Measurements from ENCODE around the gene POU6F2.

DNA sequence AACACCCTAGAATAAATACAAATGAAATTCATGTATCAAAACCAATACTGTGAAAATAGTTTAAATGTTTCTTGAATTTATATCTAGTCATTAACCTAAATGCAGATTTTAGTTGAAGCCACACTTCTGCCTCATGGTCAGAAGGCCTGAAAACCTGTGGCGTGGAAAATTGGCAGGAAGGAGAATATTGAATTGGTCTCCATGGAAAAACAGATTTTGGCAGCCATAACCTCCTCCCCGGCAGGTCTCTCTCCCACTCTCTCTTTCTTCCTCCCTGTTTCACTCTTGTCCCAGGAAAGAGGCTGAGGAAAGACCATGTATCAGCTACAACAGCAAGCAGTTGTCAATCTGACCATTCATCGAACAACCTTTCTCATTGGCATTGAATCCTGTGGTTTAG, 427.9 kb downstream of the POU6F2 start:
- TF ChIP-seq POLR2AphosphoS5 (IDR thresholded peaks at IDR 0.05) = no peak
- TF ChIP-seq, protein P1, sequence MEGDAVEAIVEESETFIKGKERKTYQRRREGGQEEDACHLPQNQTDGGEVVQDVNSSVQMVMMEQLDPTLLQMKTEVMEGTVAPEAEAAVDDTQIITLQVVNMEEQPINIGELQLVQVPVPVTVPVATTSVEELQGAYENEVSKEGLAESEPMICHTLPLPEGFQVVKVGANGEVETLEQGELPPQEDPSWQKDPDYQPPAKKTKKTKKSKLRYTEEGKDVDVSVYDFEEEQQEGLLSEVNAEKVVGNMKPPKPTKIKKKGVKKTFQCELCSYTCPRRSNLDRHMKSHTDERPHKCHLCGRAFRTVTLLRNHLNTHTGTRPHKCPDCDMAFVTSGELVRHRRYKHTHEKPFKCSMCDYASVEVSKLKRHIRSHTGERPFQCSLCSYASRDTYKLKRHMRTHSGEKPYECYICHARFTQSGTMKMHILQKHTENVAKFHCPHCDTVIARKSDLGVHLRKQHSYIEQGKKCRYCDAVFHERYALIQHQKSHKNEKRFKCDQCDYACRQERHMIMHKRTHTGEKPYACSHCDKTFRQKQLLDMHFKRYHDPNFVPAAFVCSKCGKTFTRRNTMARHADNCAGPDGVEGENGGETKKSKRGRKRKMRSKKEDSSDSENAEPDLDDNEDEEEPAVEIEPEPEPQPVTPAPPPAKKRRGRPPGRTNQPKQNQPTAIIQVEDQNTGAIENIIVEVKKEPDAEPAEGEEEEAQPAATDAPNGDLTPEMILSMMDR (IDR thresholded peaks at IDR 0.05) = no peak
